Neural cell (in vitro differentiated cells): Measurements from ENCODE around the gene ADAMTS15. TPM values are rescaled to one million over a fixed set of nuclear protein-coding genes. Genes with fewer than 3 reads are reported as not detected.

Experiments
- H2AFZ ChIP-seq: fragments of 200-600, 300-800 bp; sonication (generic), shearing (Covaris generic); 2 replicates; pipeline ENCODE4 v1.6.0; 2014; ENCODE audit warnings: low read depth, mild to moderate bottlenecking, antibody characterized with exemption, low read length, moderate library complexity
- H3F3A ChIP-seq: fragments of 200-600 bp; shearing (Covaris generic); 2 replicates; pipeline ENCODE4 v1.6.1; 2016; ENCODE audit warnings: mild to moderate bottlenecking, moderate library complexity, mixed read lengths, antibody characterized with exemption, low read length; ENCODE audit not compliant: insufficient read depth, poor library complexity, severe bottlenecking
- H3K27ac ChIP-seq: fragments of 200-600, 300-800 bp; sonication (generic), shearing (Covaris generic); 2 replicates; pipeline ENCODE4 v1.5.1; 2014; ENCODE audit warnings: mild to moderate bottlenecking, low read length, moderate library complexity
- H3K27me3 ChIP-seq: fragments of 300-800, 200-600 bp; sonication (generic), shearing (Covaris generic); 2 replicates; pipeline ENCODE4 v1.6.0; 2014; ENCODE audit warnings: mild to moderate bottlenecking, low read depth, low read length, moderate library complexity; ENCODE audit not compliant: insufficient read depth
- H3K36me3 ChIP-seq: fragments of 300-800, 200-600 bp; sonication (generic), shearing (Covaris generic); 2 replicates; pipeline ENCODE4 v1.5.1; 2014; ENCODE audit warnings: mild to moderate bottlenecking, antibody characterized with exemption, low read length, moderate library complexity; ENCODE audit not compliant: insufficient read depth
- H3K4me2 ChIP-seq: fragments of 300-800, 200-600 bp; sonication (generic), shearing (Covaris generic); 2 replicates; pipeline ENCODE4 v1.6.0; 2014; ENCODE audit warnings: mild to moderate bottlenecking, low read length
- H3K4me3 ChIP-seq: fragments of 300-800, 200-600 bp; sonication (generic), shearing (Covaris generic); 2 replicates; pipeline ENCODE4 v1.5.1; 2014; ENCODE audit warnings: mild to moderate bottlenecking, low read length, moderate library complexity
- H3K79me2 ChIP-seq: fragments of 200-600 bp; shearing (Covaris generic); replicated peaks from 2 replicates; pipeline ENCODE4 v1.6.0; 2014; ENCODE audit warnings: mild to moderate bottlenecking, low read length, moderate library complexity; ENCODE audit not compliant: insufficient read depth
- H3K9ac ChIP-seq: fragments of 300-800, 200-600 bp; sonication (generic), shearing (Covaris generic); 2 replicates; pipeline ENCODE4 v1.6.1; 2016; ENCODE audit warnings: mild to moderate bottlenecking, low read length, mixed read lengths
- H3K9me2 ChIP-seq: fragments of 200-600 bp; shearing (Covaris generic); 2 replicates; pipeline ENCODE4 v1.6.1; 2016; ENCODE audit warnings: mild to moderate bottlenecking, low read length, mixed read lengths; ENCODE audit not compliant: insufficient read depth
- H3K9me3 ChIP-seq: fragments of 200-600, 300-800 bp; sonication (generic), shearing (Covaris generic); 2 replicates; pipeline ENCODE4 v1.6.1; 2016; ENCODE audit warnings: mild to moderate bottlenecking, mixed run types, low read length, moderate library complexity, mixed read lengths
- H4K20me1 ChIP-seq: fragments of 200-600 bp; shearing (Covaris generic); 2 replicates; pipeline ENCODE4 v1.6.1; 2016; ENCODE audit warnings: mild to moderate bottlenecking, mixed run types; ENCODE audit not compliant: insufficient read depth
- CTCF ChIP-seq: fragments of 450-650 bp; IDR thresholded peaks from 2 replicates; pipeline ENCODE4 v1.5.1; 2014; ENCODE audit warnings: antibody characterized with exemption, mild to moderate bottlenecking, moderate library complexity; ENCODE audit not compliant: poor library complexity, severe bottlenecking
- EP300 ChIP-seq: fragments of 450-650 bp; conservative IDR thresholded peaks from 2 replicates; pipeline ENCODE4 v1.6.1; 2014; ENCODE audit warnings: antibody characterized with exemption, mild to moderate bottlenecking, moderate library complexity; ENCODE audit not compliant: poor library complexity, severe bottlenecking
- EZH2 ChIP-seq: fragments of 200-600, 300-800 bp; shearing (Covaris generic), sonication (generic); IDR thresholded peaks from 2 replicates; pipeline ENCODE4 v1.6.1; 2014; ENCODE audit warnings: antibody characterized with exemption, low read length, borderline replicate concordance, mild to moderate bottlenecking; ENCODE audit not compliant: insufficient read depth, poor library complexity, severe bottlenecking
- MXI1 ChIP-seq: fragments of 450-650 bp; conservative IDR thresholded peaks from 2 replicates; pipeline ENCODE4 v1.6.1; 2014; ENCODE audit warnings: antibody characterized with exemption, mild to moderate bottlenecking; ENCODE audit not compliant: poor library complexity, severe bottlenecking
- POLR2AphosphoS5 ChIP-seq: IDR thresholded peaks from 2 replicates; pipeline ENCODE4 v1.6.1; 2012
- RAD21 ChIP-seq: fragments of 450-650 bp; conservative IDR thresholded peaks from 2 replicates; pipeline ENCODE4 v1.6.1; 2014; ENCODE audit warnings: antibody characterized with exemption, mild to moderate bottlenecking, moderate library complexity
- REST ChIP-seq: IDR thresholded peaks from 2 replicates; pipeline ENCODE4 v1.6.1; 2012; ENCODE audit warnings: borderline replicate concordance
- SMC3 ChIP-seq: fragments of 450-650 bp; conservative IDR thresholded peaks from 2 replicates; pipeline ENCODE4 v1.6.1; 2014; ENCODE audit warnings: antibody characterized with exemption, mild to moderate bottlenecking, moderate library complexity; ENCODE audit not compliant: poor library complexity
- TAF1 ChIP-seq: IDR thresholded peaks from 2 replicates; pipeline ENCODE4 v1.6.1; 2012; ENCODE audit warnings: low read depth
- polyA plus RNA-seq: library from polyadenylated mRNA; depleted of rRNA; stranded (reverse); fragments of >200 nt; gene quantifications from 2 replicates; pipeline ENCODE4 v1.2.3, GENCODE V29; 2014

ADAMTS15 gene
- polyA plus RNA-seq, 1 donor from 2014 or later = 1.1 TPM

- H3K9me2 ChIP-seq = no peaks in the 10 kb centered on the region
- H3K4me3 ChIP-seq = no peak overlapping the region
- no peaks in the 10 kb centered on the region for H4K20me1 ChIP-seq
- H2AFZ ChIP-seq = no peak overlapping the region
- no peaks in the 10 kb centered on the region for H3K36me3 ChIP-seq
- no peaks in the 10 kb centered on the region for H3K27me3 ChIP-seq
- no peaks in the 10 kb centered on the region for H3K9me3 ChIP-seq
- no peaks in the 10 kb centered on the region for H3F3A ChIP-seq
- no peaks in the 10 kb centered on the region for H3K79me2 ChIP-seq
- no peak for TF ChIP-seq POLR2AphosphoS5
- TF ChIP-seq SMC3 = no peak
- no peak for TF ChIP-seq TAF1
- no peak for TF ChIP-seq EZH2
- TF ChIP-seq REST = no peak
- TF ChIP-seq EP300 = no peak
- TF ChIP-seq MXI1 = no peak
- no peak for TF ChIP-seq RAD21
- no peak for TF ChIP-seq CTCF
- no peak overlapping the region for H3K9ac ChIP-seq
- no peak overlapping the region for H3K4me2 ChIP-seq
- H3K27ac ChIP-seq = no peak overlapping the region
These were observed 30.4 kb downstream of the ADAMTS15 start for GRCh38 chr11:130478881-130479280.

- no peak overlapping the region for H3K4me3 ChIP-seq
- H3K36me3 ChIP-seq = no peaks in the 10 kb centered on the region
- no peak overlapping the region for H3K27ac ChIP-seq
- H3K27me3 ChIP-seq = no peaks in the 10 kb centered on the region
- no peak overlapping the region for H2AFZ ChIP-seq
- no peak overlapping the region for H3K4me2 ChIP-seq
- H3K9me3 ChIP-seq = no peaks in the 10 kb centered on the region
- H4K20me1 ChIP-seq = no peaks in the 10 kb centered on the region
- no peak for TF ChIP-seq SMC3
- TF ChIP-seq REST = no peak
- TF ChIP-seq EP300 = no peak
- no peak for TF ChIP-seq TAF1
- TF ChIP-seq CTCF = no peak
- no peak for TF ChIP-seq EZH2
- no peak for TF ChIP-seq POLR2AphosphoS5
- TF ChIP-seq MXI1 = no peak
- no peak for TF ChIP-seq RAD21
- no peaks in the 10 kb centered on the region for H3K9me2 ChIP-seq
- no peaks in the 10 kb centered on the region for H3K79me2 ChIP-seq
- no peaks in the 10 kb centered on the region for H3F3A ChIP-seq
- no peak overlapping the region for H3K9ac ChIP-seq
These were observed 31.7 kb downstream of the ADAMTS15 start for GRCh38 chr11:130480186-130480585.
